ENCODE measurements around the gene SOX13.

DNA sequence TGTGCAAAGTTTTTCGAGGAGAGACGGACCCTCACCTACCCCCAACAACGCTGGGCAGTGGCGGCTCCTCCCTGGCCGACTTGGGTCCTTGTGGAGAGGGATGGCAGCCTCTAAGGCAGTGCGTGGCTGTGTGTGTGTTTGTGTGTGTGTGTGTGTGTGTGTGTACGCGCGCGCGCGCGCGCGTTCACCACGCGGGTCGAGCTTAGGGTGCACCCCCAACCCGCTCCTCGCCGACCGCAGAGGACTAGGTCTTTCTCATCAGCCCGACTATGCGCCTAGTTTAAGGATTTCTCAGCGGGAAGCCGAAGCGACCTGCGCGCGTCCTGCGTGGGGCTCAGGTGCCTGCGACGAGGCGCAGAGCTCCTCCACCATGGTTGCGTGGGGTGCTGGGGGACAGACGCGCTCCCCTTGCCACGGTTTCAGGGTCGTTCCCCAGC, 940 bp downstream of the SOX13 start:
- TF ChIP-seq CTCF (IDR thresholded peaks at IDR 0.05): no peak
- no peak for TF ChIP-seq POLR2A (IDR thresholded peaks at IDR 0.05)

Measured in tibial nerve (tissue), 3 donors.